ENCODE results near the gene IP6K3.

Gene IP6K3

GRCh38 chr6:33784787-33785186 lies 38.1 kb upstream of the IP6K3 start:
- no peak for TF ChIP-seq CTCF (IDR thresholded peaks at IDR 0.05; ENCODE audit: borderline replicate concordance, insufficient read depth, low read depth, low read length)
- H3K4me3 ChIP-seq (ENCODE audit: low read depth, low read length) = no peak overlapping the region

DNA sequence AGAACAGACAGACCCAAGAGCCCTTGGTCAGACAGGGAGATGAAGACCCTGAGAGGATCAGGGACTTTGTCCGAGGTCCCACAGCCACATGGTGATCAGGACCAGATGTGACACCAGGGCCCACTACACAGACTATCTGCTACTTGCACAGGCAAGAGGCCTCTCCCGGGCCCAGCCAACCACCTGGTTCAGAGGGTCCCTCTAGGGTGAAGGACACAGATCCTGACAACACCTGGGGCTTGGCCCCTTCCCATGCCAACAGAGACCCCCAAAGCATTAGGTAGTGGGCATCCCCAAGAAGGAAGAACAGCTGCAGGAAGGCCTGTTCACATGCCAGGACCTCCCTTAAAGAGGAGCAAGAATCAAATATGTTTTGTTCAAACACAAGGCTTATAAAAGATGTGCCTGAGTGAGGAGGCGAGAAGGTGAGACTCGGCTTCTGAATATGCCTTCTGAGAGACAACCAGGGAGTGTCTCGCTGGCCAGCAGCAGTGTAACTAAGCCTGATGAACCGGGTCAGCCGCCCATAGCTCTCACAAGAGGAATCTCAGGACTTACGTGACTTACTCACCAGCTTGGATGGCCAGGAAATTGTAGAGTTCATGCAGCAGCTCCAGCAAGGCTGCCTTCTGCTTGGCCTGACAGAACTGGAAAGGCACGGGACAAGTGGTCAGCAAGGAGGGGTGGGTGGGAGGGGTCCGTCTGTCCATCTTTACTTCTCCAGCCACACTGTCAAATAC lies 37.2 kb upstream of the IP6K3 start:
- no peak for TF ChIP-seq CTCF (IDR thresholded peaks at IDR 0.05; ENCODE audit: borderline replicate concordance, insufficient read depth, low read depth, low read length)
- no peak overlapping the region for H3K4me3 ChIP-seq (ENCODE audit: low read depth, low read length)

DNA sequence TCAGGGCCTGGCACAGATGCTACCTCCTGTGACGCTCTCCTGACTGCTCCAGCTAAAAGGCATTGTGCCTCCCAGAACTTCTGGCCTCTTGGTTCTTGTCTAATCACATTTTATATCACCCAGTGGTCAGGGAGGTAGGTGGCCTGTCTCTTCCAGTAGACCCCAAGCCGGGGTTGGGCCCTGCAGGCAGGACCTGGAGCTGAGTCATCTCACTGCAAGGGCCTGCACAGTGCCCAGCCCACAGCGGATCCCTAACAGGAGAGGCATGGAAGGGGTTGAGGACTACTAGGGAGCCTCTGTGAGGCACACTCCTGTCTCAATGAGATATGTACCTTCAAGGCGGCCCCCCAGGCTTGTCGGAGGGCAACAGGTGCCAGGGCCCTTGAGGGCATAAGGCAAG lies 35.9 kb upstream of the IP6K3 start:
- TF ChIP-seq CTCF (IDR thresholded peaks at IDR 0.05; ENCODE audit: borderline replicate concordance, insufficient read depth, low read depth, low read length) = no peak

DNA sequence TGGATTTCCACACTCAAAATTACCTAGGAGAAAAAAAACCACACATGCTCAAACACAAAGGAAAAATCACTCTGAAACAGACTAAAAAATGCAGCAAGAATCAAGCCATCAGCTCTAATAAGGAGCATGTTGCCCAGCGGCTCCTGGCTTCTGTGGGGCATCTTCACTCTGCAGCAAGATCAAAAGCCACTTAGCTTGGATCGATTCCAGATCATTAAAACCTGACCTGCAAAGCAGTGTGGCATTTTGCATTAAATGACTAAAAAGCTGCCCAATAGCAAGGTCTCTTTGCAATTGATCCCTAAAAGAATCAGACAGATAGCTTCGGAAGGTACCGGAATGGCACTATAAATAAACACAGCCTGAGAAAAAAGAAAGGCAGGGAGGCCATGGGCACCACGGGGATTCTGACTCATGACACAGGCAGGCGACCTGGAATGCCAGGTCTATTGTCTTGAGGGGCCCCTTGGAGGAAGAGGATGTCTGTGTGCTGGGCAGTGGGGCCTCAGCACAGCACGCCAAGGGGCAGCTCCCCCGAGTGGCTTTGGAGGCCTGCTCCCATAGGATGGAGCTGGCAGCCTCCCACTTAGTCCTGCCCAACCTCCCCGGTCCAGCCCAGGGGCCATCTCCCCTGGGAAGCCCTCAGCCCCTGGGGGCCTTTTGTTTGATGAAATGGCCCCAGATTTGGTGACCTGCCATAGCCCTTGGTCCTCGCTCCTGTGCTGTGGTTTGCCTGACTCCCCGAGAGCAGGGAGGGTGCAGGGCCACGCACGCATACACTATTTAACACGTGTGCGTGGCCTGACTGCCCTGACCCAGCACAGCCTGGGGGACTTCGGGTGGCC lies 34.6 kb upstream of the IP6K3 start:
- H3K4me3 ChIP-seq (ENCODE audit: low read depth, low read length) = no peak overlapping the region
- TF ChIP-seq CTCF (IDR thresholded peaks at IDR 0.05; ENCODE audit: borderline replicate concordance, insufficient read depth, low read depth, low read length) = no peak

More for the DNA sequence above, 35.9 kb upstream of the IP6K3 start:
- H3K4me3 ChIP-seq (ENCODE audit: low read depth, low read length) = no peak overlapping the region

GRCh38 chr6:33779895-33780294 lies 33.2 kb upstream of the IP6K3 start:
- H3K4me3 ChIP-seq (ENCODE audit: low read depth, low read length) = no peak overlapping the region

GRCh38 chr6:33779290-33779689 lies 32.6 kb upstream of the IP6K3 start:
- H3K4me3 ChIP-seq (ENCODE audit: low read depth, low read length) = no peak overlapping the region
- TF ChIP-seq CTCF (IDR thresholded peaks at IDR 0.05; ENCODE audit: borderline replicate concordance, insufficient read depth, low read depth, low read length) = no peak

More at GRCh38 chr6:33779895-33780294, 33.2 kb upstream of the IP6K3 start:
- TF ChIP-seq CTCF (IDR thresholded peaks at IDR 0.05; ENCODE audit: borderline replicate concordance, insufficient read depth, low read depth, low read length) = no peak

All from GM12875 (cell line).